HG02840 (cell line): Measurements from ENCODE around the gene SFN.
"Not testable (repeated sequence)": the region's sequence is repeated elsewhere in the genome, so short reads cannot be mapped to it uniquely, and the experiment has no call there.

Experiments
- ATAC-seq: cut with Tn5 transposase; IDR thresholded peaks from one replicate; pipeline ENCODE4 v1.9.1; 2021; ENCODE audit warnings: mild to moderate bottlenecking, moderate library complexity, moderate number of reproducible peaks; ENCODE audit not compliant: unreplicated experiment, low FRiP score

The SFN gene

DNA sequence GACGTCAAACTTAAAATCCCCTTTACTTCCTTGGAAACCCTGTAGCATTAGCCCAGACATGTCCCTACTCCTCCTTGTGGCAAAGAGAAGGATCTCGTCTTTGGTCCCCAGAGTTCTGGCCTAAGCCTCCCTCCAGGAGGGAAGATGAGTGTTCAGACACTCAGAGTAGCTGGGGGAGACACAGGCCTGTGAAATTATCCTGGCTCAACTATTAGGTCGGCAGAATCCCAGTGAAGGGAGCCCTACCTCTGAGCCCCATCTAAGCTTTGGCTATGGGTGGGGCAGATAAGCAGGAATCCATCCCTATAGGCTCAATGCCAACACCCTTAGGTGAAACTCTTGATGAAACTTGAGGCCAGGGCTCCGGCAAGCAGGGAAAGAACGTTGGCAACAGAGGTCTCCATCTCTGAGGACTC lies 1.7 kb upstream of the SFN start:
- no peak for ATAC-seq

DNA sequence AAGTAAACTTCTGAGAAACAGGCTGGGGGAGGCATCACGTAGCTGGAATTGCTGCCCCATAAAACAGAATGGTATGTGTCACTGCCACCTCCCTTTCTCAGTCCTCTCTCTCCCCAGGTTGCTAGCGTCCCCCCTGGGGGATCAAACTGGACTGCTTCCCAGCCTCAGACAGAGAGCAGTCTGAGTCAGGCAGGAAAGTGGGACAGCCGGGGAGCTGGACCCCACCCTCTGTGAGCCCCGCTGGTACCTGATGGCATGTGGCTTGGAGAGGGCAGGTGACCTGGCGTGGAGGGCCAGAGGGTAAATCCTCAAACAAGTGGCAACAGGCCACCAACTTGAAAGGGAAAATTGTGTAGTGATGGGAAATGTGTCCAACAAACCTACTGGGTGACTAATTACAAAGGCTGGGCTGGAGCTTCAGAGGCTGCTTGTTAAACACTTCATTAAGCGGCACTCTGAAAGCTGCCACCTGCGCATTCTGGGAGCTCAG lies 1.0 kb upstream of the SFN start:
- no peak for ATAC-seq

DNA sequence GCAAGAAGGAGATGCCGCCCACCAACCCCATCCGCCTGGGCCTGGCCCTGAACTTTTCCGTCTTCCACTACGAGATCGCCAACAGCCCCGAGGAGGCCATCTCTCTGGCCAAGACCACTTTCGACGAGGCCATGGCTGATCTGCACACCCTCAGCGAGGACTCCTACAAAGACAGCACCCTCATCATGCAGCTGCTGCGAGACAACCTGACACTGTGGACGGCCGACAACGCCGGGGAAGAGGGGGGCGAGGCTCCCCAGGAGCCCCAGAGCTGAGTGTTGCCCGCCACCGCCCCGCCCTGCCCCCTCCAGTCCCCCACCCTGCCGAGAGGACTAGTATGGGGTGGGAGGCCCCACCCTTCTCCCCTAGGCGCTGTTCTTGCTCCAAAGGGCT lies 732 bp downstream of the SFN start:
- ATAC-seq: no peak

DNA sequence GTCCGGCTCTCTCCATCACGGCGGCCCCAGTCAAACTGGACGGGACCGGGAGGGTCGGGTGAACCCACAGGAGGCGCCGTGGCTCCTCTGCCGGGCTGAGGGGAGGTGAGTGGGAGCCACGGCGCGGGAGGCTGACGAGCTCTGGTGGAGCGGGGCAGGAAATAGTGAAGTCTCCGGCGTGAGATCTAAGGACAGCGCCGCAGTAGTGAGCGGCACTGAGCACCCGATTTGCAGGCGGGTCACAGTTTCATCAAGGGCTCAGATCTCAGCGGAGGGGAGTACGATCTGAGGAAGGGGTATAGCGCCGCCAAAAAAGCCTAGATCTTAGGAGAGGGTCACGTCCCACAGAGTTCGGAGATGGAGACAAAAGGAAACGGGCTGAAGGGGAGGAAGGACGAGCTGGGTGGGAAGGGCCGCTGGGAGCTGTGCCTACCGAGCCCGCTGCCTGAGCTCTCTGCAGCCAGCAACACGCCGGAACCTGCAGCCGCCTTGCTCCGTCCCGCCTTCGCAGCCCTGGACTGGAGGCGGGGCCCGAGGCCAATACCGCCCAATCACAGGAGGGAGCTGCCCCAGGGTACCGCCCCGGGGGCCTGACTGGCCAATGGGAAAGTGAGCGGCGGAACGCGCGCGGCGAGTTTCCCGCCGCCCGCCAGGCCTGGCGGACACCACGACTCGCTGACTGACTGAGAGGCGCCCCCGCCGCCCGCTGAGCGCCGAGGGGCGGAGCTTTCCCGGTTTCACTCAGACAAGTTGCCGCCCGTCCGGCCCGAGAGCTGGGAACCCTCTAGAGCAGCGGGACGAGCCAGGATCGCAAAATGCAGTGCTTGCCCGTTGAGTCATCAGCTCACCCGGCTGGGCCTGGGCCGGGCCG lies 1.9 kb downstream of the SFN start:
- peak; percentile 93 for ATAC-seq

DNA sequence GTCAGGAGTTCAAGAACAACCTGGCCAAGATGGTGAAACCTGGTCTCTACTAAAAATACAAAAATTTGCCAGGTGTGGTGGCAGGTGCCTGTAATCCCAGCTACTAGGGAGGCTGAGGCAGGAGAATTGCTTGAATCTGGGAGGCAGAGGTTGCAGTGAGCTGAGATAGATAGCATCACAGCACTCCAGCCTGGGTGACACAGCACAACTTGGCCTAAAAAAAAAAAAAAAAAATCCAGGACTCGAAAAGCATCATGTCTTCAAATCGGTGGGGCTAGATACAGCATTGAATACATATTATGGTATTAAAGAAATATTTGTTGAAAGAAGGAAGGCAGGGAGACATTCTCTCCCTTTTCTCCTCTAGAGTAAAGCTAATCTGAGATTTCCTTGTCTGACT lies 10.1 kb downstream of the SFN start:
- ATAC-seq: not testable (repeated sequence)

DNA sequence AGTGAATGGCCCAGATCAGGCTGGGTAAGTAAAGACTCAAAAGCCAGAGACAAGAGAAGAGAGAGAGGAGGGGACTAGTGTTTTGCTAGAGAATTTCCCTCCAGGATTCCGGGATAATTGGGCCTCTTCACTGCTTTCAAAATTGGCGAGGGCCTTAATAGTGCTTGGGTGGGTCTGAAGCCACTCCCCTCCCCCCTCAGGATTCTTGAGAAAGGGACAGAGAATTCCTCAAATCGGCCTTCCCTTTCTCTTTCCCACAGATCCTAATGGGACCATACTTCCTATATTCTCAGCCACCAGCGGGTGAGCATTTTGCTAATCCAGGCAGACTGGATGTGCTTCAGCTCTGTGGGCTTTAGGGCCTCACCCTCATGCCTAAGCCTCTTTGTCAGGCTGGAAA lies 11.9 kb downstream of the SFN start:
- no peak for ATAC-seq

DNA sequence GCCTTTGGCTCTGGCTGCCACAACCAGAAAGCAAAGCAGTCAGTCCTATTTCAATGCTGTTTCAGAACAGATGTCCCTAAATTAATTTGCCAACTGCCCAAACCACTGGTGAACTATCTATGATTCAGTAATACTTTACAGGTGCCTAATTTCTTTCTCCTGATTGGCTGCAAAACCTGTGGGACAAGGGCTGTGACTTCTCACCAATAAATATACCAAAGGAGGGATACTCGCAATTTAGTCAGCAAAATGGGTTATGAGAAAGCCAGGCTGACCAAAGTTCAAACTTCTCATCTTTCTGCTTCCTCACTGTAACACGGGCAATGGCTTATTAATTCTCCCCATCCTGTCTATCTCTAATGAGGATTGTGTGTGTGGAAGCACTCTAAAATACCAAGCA lies 14.4 kb downstream of the SFN start:
- ATAC-seq: no peak

DNA sequence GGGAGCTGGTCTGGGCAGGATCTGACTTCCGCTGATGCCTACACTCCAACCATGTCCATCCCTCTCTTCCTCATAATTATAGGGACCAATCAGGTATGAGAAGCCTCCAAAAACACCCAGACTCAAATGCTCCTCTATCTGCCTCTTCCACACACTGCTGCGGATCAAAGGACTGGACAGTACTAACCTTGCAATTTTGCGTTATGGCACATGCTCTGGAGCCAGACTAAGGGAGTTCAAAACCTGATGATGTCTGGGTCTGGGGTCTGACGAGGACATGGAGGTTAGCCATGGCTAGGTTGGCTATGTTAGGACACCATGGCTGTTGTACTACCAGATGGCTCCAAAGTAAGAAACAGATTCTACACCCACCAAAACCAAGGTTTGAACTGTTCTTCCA lies 16.8 kb downstream of the SFN start:
- no peak for ATAC-seq

DNA sequence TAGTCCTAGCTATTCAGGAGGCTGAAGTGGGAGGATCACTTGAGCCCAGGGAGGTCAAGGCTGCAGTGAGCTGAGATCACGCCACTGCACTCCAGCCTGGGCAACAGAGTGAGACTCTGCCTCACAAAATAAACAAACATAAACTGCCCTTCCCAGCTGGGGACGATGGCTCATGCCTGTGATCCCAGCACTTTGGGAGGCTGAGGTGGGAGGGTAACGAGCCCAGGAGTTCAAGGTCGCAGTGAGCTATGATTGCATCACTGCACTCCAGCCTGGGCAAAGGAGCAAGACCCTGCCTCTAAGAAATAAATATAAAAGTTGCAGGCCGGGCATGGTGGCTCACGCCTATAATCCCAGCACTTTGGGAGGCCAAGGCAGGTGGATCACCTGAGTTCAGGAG lies 18.7 kb downstream of the SFN start:
- ATAC-seq: not testable (repeated sequence)

DNA sequence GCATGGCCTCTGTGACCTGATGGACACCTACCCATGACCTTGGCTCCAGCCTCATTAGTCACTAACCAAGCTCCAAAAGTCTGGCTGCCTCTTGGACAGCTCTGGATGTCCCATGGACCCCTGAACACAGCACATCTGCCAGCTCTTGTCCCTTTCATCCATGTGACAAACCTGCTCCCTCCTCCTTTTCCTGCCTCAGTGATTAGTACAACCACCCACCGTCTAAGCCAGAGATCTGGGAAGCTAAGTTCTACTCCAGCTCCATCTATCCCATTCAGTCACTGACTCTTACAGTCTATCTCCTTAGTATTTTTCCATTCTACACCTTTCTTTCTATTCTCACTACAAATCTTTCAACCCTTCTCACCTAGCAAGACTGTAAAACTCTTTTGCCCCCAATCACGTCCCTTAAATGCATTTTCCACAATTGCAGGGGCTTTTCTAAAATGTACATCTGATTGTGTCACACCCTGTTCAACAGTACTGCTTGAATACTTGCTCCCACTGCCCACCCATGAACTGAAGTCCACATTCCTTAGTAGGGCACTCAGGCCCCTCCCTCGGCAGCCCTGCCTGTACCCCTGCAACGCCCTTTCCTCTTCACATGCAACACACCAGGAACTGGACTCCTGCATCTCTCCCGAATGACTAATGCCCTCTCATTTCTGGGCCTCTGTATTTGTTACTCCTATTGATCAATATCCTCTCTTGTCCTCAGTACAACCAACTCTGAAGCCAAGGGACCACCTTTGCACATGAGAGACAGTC lies 19.9 kb downstream of the SFN start:
- no peak for ATAC-seq

DNA sequence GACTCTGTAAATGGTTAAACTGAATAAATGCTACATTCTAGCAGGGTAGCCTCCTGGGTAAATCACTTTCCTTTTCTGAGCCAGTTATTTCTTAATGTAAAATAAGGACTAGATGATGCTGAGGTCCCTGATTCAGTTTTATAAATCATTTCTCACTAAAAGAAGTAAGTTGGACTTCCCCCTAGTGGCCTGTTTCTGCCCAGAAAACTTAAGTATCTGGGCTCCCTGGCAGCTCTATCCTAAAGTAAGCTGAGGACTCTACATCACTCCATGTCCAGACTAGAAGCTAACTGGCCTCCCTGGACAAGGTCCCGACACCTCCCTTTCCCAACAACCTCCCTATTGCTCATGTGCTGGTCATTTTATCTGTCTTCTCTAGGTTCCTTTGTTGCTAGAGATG lies 24.2 kb downstream of the SFN start:
- ATAC-seq: no peak

DNA sequence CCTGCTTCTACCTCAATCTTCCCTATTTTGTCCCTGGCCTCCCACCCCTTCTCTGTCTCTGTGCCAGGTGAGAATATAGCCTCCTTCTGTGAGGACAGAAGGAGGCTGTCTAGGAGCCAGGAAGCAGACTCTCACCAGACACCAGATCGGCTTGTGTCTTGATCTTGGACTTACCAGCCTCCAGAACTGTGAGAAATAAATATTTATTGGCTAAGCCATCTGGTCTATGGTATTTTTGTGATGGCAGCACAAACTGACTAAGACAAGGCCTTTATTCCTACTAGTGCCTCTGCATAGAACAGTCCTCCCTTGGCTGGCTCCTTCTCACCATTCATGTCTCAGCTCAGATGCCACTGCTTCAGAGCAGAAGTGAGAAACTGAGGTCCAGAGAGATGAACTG lies 25.3 kb downstream of the SFN start:
- no peak for ATAC-seq

DNA sequence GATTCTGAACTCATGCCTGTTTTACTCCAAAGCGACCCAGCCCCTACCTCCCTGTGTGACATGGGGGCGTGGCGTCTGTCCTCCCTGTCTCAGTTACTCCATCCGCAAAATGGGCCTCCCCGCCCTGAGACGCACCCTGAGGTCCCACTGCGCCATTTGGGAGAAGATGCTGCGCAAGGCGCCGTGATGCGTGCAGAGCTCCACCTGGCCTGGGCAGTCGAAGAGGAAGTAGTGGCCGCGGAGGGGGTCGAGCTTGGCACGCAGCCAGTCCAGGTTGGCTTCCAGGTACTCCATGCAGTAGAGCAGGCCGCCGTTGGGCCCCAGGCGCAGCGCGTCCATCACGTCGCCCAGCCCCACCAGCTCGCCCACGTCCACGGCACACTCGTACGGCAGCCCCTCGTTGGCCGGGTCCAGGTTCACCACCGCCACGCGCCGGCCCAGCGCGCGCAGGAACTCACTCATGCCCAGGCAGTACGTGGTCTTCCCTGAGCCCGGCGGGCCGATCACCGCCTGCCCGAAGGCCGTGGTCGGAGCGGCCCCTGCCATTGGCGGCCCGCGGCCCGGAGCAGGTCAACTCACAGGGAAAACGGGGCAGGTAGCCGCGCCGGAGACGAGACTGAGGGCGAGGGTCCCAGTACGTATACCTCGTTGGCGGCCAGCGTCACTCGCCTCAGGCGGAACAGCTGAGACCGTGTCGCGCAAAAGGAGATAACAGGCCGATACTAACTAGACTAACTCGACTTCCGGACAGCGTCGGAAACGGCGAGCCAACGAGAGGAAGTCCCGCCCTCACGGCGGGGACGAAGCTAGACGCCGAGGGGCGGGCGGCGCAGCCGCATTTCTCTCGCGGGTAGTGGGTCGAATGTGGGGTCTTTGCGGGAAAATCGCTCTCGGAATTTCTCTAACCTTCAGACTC lies 26.9 kb downstream of the SFN start, which contains the start of gene GPN2:
GPN2 (minus strand) TSS at position 733 of the 916 bp plus-strand sequence; CDS start at position 546, 187 bp downstream.
- ATAC-seq: peak; percentile 85

DNA sequence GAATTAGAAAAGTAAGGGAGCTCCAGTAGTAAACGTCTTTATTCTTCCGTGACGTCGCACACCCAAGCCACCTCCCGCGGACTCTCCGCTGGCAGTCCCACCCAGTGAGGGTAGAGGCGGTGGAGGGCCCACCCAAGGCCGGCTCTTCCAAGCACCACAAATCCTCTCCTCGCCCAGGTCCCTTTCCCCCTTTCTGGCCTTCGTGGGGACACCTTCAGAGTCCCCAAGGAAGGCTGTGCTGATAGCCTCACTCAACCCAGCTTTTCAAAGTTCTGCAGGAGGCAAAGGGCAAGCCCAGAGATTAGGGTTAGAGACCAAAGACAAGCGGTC lies 27.5 kb downstream of the SFN start:
- ATAC-seq: peak; percentile 22

DNA sequence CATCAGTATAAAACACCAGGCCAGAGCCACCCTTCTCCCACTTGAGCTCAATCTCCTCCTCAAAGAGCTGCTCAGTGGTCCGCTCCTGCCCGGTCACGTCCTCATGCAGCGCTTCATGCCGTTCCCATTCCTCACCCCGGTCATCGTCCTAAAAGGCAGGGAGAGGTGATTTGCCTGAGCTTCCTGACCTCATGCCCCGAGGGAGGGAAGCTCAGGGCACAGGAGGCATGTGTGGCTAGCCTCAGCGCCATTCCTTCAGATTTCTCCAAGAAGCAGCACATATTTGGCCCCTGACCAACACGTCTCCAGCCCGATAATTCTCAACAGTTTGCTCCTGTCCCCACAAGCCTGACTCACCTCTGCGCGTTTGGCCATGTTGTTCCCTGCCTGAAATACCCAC lies 31.3 kb downstream of the SFN start:
- ATAC-seq: no peak

DNA sequence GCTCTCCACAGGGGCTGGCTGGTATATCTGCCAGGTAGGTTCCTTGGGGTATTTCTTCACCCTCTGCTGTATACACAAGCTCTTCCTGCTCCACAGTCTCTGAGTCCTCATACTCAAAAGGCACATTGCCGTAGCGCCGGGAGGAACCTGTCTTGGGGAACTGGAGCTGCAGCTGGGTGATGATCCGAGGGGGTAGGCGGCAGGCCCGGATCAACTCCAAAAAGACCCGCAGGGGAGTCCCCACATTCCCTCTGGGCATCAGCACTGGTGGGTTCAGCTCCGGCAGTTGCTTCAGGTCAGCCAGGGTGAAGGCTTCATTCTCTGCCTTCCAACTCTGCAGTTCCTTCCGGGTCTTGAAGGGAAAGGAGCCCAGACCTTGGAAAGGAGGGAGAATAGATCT lies 34.4 kb downstream of the SFN start:
- ATAC-seq: no peak

DNA sequence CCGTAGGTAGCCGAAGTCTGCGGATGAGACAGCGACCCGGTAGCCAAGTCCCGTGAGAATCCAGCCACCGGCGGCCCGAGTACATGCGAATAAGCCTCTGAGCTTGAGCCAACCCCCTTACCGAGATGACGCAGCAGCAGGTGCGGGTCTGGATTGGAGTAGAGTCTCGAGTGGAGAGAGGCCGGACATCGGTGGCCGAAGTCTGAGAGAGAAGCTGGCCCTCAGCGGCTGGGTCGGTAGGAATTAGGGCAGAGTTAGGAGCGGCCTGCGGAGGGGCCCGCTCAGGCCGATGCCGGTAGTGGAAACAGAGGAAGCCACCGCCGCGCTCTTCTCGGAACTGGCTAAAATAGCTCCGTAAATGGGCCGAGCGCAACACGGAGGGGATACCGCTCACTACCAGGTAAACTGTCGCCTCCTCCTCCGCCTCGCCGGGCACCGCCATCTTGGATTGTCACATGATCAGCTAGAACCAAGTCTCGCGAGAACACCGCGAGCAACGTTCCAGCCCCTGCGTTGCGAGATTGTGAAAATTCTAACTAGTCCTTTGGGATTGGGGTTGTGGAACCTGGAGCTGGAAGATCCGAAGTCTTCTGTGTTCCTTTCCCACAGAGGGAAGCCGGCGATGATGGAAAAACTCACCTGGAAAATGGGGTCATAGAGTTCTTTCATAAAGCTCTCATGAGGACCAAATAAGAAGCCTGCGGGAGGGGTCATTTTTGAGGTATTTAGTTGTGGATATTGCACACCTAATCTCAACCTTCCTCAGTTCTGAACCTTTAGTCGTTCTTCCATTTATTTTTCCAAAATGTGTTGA lies 37.3 kb downstream of the SFN start, which contains the start of gene GPATCH3:
GPATCH3 (minus strand) TSS at position 467 of the 814 bp plus-strand sequence; CDS start at position 442, 25 bp downstream.
- peak; percentile 90 for ATAC-seq

DNA sequence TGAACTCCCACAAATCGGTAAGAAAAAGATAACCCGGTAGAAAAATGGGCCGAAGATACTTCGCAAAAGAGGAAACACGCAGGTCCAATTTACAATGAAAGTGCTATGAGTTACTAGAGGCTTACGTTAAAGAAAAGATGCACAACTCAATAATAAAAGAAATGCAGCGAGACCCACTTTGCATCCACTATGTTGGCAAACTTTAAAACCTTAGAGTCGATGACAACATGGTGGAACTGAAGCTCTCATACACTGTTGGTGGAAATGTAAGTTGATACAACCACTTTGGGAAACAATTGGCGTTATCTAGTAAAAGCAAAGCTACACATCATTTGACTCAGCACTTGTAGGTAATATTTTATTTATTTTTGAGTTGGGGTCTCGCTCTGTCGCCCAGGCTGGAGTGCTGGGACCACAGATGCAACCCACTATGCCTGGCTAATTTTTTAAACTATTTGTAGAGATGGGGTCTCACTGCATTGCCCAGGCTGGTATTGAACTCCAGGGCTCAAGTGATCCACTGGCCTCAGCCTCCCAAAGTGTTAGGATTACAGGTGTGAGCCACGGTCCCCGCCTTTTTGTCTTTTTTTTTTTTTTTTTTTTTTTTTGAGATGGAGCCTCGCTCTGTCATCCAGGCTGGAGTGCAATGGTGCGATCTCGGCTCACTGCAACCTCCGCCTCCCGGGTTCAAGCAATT lies 38.0 kb downstream of the SFN start:
- ATAC-seq: no peak
